Muscle of leg (tissue), 11 donors: ENCODE data around the gene DLL4. TPM values are rescaled to one million over a fixed set of nuclear protein-coding genes. Genes with fewer than 3 reads are reported as not detected.
"Not testable (repeated sequence)": the region's sequence is repeated elsewhere in the genome, so short reads cannot be mapped to it uniquely, and the experiment has no call there.

Source experiments
- DNase-seq: peaks from one replicate; pipeline ENCODE4 v3.0.0; 2013
- H3K27ac ChIP-seq: one replicate; pipeline ENCODE4 v1.5.1; 2013; ENCODE audit warnings: mild to moderate bottlenecking, low read length, control low read depth
- H3K27me3 ChIP-seq: one replicate; pipeline ENCODE4 v1.6.1; 2013; ENCODE audit warnings: low read length; ENCODE audit not compliant: control insufficient read depth, insufficient read depth
- H3K36me3 ChIP-seq: one replicate; pipeline ENCODE4 v1.6.1; 2013; ENCODE audit warnings: low read length; ENCODE audit not compliant: control insufficient read depth, insufficient read depth
- H3K4me1 ChIP-seq: one replicate; pipeline ENCODE4 v1.6.1; 2013; ENCODE audit warnings: low read length; ENCODE audit not compliant: control insufficient read depth, insufficient read depth
- H3K4me3 ChIP-seq: one replicate; pipeline ENCODE4 v1.5.1; 2013; ENCODE audit warnings: low read length, control low read depth
- H3K9me3 ChIP-seq: replicated peaks from 2 replicates; pipeline ENCODE4 v1.6.1; 2013; ENCODE audit warnings: low read depth, low read length; ENCODE audit not compliant: control insufficient read depth
- WGBS: methylation state at CpG from one replicate; pipeline ENCODE4 v1.1.5; 2013; ENCODE audit warnings: missing lambda C conversion rate; ENCODE audit not compliant: insufficient coverage; 5-methylcytosine and 5-hydroxymethylcytosine counted together
- polyA plus RNA-seq, 8 donors: library from polyadenylated mRNA; unstranded; fragments of 120-200 nt; gene quantifications; one replicate each; pipeline versions ENCODE4 v1.2.1 to v1.2.3, GENCODE V29; 2013; ENCODE audit warnings: inconsistent platforms in 1 of 8, low replicate concordance in 1 of 8; ENCODE audit not compliant: insufficient read length in 8 of 8, insufficient read depth in 1 of 8
- total RNA-seq: library from RNA; stranded (reverse); fragments of 120-200 nt; gene quantifications from one replicate; pipeline ENCODE4 v1.2.4, GENCODE V29; 2013

Gene DLL4
- total and polyA plus RNA-seq, 9 donors, result 8.7 to 17.9 (median 11.7) TPM

DNA sequence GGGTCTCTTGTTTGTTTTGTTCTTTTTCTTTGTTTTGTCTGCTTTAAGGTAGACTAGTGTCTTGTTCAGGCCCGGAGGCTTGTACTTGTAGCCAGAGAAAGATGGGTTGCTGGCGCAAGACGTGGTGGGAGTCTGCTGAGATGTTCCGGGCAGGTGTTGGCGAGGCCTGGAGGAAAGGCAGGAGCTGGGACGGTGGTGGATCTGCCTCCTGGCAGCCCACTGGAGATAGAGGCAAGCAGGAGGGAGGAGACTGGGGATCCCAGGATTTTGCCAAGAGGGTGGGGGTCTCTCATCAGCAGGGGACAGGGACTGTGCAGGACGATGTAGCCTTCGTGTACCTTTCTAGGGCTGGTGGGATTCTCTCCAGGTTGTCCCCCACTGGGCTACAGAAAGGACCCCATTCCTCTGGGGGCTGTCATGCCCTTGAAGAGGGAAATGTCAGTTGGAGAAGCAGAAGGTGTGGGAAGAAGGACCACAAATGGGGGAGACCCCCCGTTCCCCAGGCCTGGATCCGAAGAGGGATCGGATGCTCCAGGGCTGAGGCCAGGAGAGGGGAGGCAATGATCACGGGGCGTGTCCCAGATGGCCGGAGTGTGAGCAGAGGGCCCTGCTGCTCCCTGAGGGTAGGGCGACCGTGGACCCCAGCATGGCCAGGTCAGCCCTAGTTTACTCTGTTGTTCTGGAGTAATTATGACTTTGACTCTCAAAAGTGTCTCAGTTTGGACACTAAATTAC, 31.2 kb downstream of the DLL4 start:
- Histone ChIP-seq H3K9me3 (no peaks in the 10 kb centered on the region), H3K4me1 (peaks cover 55% of the 10 kb centered on the region), H3K27me3 (peaks cover 2% of the 10 kb centered on the region), H3K27ac (no peak overlapping the region), H3K4me3 (no peak overlapping the region), H3K36me3 (no peaks in the 10 kb centered on the region)
- DNase-seq, result no peak
- WGBS, result 81% methylated on average over 16 of the region's 16 CpGs

GRCh38 chr15:40960925-40961324, 31.8 kb downstream of the DLL4 start:
- Histone ChIP-seq H3K36me3 (no peaks in the 10 kb centered on the region), H3K9me3 (no peaks in the 10 kb centered on the region), H3K27ac (no peak overlapping the region), H3K4me1 (peaks cover 52% of the 10 kb centered on the region), H3K4me3 (no peak overlapping the region), H3K27me3 (peaks cover 2% of the 10 kb centered on the region)
- WGBS, result 87% methylated on average over 11 of the region's 11 CpGs
- no peak for DNase-seq

DNA sequence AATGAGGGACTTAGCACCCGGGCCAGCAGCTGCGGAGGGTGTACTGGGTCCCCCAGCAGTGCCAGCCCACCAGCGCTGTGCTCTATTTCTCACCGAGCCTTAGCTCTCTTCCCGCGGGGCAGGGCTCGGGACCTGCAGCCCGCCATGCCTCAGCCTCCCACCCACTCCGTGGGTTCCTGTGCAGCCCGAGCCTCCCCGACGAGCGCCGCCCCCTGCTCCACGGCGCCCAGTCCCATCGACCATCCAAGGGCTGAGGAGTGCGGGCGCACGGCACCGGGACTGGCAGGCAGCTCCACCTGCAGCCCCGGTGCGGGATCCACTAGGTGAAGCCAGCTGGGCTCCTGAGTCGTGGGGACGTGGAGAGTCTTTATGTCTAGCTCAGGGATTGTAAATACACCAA, 32.6 kb downstream of the DLL4 start:
- peaks cover 49% of the 10 kb centered on the region for H3K4me1 ChIP-seq
- H3K27ac ChIP-seq, H3K9me3 ChIP-seq, H3K27me3 ChIP-seq, DNase-seq, H3K4me3 ChIP-seq, H3K36me3 ChIP-seq: not testable (repeated sequence)
- 91% methylated on average over 20 of the region's 25 CpGs for WGBS

- not testable (repeated sequence) for H3K36me3 ChIP-seq
These were observed 33.2 kb downstream of the DLL4 start for GRCh38 chr15:40962317-40962716.

GRCh38 chr15:40963201-40963600, 34.1 kb downstream of the DLL4 start:
- peaks cover 34% of the 10 kb centered on the region for H3K4me1 ChIP-seq
- no peak for DNase-seq
- no peak overlapping the region for H3K27ac ChIP-seq
- no peak overlapping the region for H3K4me3 ChIP-seq
- 89% methylated on average over 10 of the region's 12 CpGs for WGBS
- peaks cover 2% of the 10 kb centered on the region for H3K27me3 ChIP-seq
- no peaks in the 10 kb centered on the region for H3K9me3 ChIP-seq
- H3K36me3 ChIP-seq, result no peaks in the 10 kb centered on the region

More at GRCh38 chr15:40962317-40962716, 33.2 kb downstream of the DLL4 start:
- H3K27me3 ChIP-seq, H3K9me3 ChIP-seq, H3K4me3 ChIP-seq, H3K27ac ChIP-seq, DNase-seq: not testable (repeated sequence)
- WGBS, result 91% methylated on average over 9 of the region's 14 CpGs
- peaks cover 43% of the 10 kb centered on the region for H3K4me1 ChIP-seq

DNA sequence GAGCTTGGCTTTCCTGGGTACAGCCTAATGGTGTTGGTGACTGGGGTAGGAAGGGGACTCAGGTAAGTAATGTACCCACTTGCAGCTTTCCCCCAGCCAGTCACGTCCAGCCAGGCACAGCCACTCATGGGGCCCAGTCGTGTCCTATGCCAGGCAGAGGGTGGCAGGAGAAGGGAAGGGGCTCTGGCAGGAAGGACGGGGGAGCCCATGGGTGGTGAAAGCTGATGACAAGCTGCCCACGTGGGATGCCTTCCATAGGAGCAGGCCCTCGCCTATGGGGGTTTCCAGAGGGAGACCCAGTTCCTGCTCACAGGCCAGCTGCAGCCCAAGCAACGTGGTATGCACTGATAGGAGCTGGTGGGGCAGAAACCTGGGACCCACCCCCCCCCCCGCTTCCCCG, 34.9 kb downstream of the DLL4 start:
- H3K4me1 ChIP-seq, result peaks cover 26% of the 10 kb centered on the region
- H3K4me3 ChIP-seq, result no peak overlapping the region
- H3K9me3 ChIP-seq, result no peaks in the 10 kb centered on the region
- no peaks in the 10 kb centered on the region for H3K36me3 ChIP-seq
- H3K27ac ChIP-seq, result no peak overlapping the region
- H3K27me3 ChIP-seq, result peaks cover 2% of the 10 kb centered on the region
- 50% methylated on average over 1 of the region's 8 CpGs for WGBS
- DNase-seq, result no peak

DNA sequence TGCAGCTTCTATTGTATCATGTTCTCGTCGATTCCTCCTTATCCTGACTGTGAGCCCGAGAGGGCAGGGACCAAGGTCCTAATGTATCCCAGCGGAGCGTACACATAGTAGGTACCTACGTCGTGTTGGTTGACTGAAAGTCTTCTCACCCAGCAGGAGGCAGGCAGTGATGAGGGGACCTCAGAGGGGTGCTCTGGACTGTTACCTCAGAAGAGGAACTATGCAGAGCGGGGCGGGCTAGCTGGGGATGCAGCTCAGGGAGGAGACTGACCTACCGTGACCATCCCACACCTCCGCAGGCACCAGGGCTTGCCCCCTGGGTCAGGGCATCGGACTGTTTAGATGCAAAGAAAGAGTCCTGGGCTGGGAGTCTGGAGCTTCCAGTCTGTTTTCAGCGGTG, 35.5 kb downstream of the DLL4 start:
- Histone ChIP-seq H3K36me3 (no peaks in the 10 kb centered on the region), H3K4me1 (peaks cover 21% of the 10 kb centered on the region), H3K27ac (no peak overlapping the region), H3K27me3 (peaks cover 2% of the 10 kb centered on the region), H3K9me3 (no peaks in the 10 kb centered on the region), H3K4me3 (no peak overlapping the region)
- no peak for DNase-seq
- WGBS, result 85% methylated on average over 8 of the region's 13 CpGs

DNA sequence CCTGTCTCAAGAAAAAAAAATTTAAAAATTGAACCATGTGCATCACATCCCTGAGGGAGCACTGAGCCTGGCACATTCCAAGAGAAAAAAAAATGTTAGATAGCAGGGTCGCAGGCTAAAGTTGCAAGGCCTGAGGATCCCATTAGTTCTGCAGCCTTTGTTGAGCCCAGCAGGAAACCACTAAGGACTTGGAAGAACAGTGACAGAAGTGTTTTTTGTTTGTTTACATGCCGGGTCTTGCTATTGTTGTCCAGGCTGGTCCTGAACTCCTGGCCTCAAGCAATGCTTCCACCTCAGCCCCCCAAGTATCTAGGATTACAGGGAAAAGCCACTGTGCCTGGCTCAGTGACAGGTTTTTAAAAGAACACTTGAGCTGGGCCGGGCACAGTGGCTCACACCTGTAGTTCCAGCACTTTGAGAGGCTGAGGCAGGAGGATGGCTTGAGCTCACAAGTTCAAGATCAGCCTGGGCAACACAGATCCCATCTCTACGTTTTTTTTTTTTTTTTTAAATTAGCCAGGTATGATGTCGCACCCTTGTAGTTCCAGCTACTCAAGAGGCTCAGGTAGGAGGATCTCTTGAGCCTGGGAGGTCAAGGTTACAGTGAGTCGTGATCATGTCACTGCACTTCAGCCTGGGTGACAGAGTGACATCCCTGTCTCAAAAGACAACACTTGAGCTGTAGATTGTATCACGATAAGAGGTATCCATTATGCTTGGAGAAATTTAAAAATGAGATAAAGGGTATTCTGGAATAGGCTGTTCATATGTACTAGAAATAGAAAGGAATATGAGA, 39.3 kb downstream of the DLL4 start:
- no peaks in the 10 kb centered on the region for H3K9me3 ChIP-seq
- WGBS, result 48% methylated on average over 2 of the region's 7 CpGs
- H3K36me3 ChIP-seq, result no peaks in the 10 kb centered on the region
- H3K4me3 ChIP-seq, result no peak overlapping the region
- peaks cover 2% of the 10 kb centered on the region for H3K27me3 ChIP-seq
- peaks cover 8% of the 10 kb centered on the region for H3K4me1 ChIP-seq
- no peak overlapping the region for H3K27ac ChIP-seq
- no peak for DNase-seq

GRCh38 chr15:40969363-40969762, 40.2 kb downstream of the DLL4 start:
- Histone ChIP-seq H3K36me3 (peaks cover under 1% of the 10 kb centered on the region), H3K27ac (no peak overlapping the region), H3K9me3 (no peaks in the 10 kb centered on the region), H3K4me1 (peaks cover 8% of the 10 kb centered on the region), H3K27me3 (peaks cover 2% of the 10 kb centered on the region), H3K4me3 (no peak overlapping the region)
- DNase-seq, result no peak
- WGBS, result 84% methylated on average over 6 of the region's 8 CpGs

GRCh38 chr15:40974879-40975278, 45.7 kb downstream of the DLL4 start:
- Histone ChIP-seq H3K36me3 (peaks cover 45% of the 10 kb centered on the region), H3K9me3 (no peaks in the 10 kb centered on the region), H3K27ac (no peak overlapping the region), H3K4me3 (no peak overlapping the region), H3K4me1 (no peaks in the 10 kb centered on the region), H3K27me3 (no peaks in the 10 kb centered on the region)
- no peak for DNase-seq
- WGBS, result no CpG with 5 or more reads among the region's 4 CpGs
